GM21717 (cell line): ENCODE measurements around the gene TIMM44.
"Not testable (repeated sequence)": the region's sequence is repeated elsewhere in the genome, so short reads cannot be mapped to it uniquely, and the experiment has no call there.

Source experiments
- ATAC-seq: cut with Tn5 transposase; IDR thresholded peaks from one replicate; pipeline ENCODE4 v1.9.1; 2021; ENCODE audit warnings: mild to moderate bottlenecking, moderate library complexity; ENCODE audit not compliant: unreplicated experiment

TIMM44 gene

GRCh38 chr19:7953060-7953459, 9.6 kb upstream of the TIMM44 start:
- no peak for ATAC-seq

GRCh38 chr19:7947939-7948338, 4.5 kb upstream of the TIMM44 start:
- no peak for ATAC-seq

DNA sequence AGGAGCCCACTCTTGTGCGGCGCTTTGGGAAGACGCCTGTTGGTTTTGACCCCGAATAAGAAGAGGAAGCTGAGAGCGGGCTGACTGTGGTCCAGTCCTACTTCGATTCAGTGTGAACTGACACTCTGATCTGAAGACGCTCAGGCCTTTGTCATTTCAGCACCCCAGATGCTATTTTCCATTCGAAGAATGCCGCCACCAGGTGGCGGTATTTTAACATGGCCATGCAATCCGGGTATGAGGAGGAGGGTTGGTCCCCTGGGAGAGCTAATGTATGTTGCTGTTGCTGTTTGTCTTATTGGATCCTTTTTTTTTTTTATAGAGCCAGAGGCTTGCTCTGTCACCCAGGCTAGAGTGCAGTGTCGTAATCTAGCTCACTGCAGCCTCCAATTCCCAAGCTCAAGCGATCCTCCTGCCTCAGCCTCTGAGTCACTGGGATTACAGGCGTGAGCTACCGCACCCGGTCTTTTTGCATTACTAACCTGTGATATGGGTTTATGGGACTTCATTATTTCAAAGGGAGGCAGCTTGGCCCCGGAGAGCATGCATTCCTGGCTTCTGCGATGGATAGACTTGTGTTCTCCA, 803 bp upstream of the TIMM44 start:
- no peak for ATAC-seq

- ATAC-seq: peak; percentile 12
Observed at GRCh38 chr19:7942981-7943443, 454 bp downstream of the TIMM44 start.

DNA sequence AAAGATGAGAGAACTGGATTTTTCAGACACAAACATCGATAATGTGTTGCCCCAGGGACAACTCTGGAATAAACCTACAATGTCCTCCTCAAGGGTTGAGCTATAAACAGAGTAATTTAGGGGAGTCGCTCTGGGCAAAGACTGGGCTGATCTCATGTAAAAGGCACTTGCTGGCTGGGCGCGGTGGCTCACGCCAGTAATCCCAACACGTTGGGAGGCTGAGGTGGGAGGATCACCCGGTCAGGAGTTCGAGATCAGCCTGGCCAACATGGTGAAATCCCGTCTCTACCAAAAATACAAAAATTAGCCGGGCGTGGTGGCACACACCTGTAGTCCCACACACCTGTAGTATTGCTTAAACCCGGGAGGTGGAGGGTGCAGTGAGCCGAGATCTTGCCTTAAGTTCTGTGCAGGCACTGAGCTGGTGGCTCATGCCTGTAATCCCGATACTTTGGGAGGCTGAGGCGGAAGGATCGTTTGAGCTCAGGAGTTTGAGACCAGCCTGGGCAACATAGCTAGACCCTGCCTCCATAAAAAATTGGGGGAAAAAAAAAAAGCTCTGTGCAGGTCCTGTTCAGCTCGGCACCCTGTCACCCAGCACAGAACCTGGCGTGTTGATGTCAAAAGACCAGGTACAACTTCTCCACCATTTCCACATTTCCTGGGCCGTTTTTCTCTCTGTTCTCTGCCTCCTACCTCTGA, 1.4 kb downstream of the TIMM44 start:
- ATAC-seq: no peak

DNA sequence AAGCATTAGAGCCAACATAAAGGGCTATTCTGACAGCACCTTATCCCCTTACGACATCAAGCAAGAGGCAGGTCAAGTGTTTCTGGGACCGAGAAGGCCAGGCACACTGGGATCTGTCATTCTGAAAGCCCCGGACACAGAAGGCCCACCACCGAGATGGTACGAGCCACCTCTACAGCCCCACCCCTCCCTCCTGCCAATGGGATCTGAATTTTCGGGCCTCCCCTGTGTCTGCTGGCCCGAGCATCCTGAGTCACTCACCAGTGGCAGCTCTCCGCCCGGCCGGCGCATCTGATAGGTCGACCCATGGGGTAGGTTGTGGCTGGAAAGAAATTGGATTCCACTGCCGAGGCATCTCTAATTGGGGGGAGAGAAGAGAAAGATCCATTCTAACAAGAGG, 2.6 kb downstream of the TIMM44 start:
- ATAC-seq: no peak

DNA sequence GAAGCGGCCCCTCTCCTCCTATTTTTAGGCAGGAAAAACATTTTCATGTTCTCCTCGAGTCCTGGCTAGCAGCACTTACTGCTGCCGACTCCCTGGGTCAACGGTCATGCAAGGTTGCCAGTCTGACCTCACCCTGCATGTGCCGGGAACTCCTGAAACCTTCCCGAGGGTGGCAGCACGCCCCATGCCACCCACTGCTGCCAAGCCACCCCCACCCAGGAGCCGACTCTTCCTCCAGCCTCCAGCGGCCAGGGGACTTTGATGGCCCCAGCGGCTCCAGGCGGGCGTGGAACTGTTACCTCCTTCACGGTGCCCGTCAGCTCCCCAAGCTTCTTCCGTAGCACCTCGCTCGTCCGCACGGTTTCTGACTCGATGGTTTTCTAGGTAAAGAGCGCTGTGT, 8.7 kb downstream of the TIMM44 start:
- ATAC-seq: no peak

GRCh38 chr19:7933828-7934725, 9.4 kb downstream of the TIMM44 start:
- ATAC-seq: no peak

DNA sequence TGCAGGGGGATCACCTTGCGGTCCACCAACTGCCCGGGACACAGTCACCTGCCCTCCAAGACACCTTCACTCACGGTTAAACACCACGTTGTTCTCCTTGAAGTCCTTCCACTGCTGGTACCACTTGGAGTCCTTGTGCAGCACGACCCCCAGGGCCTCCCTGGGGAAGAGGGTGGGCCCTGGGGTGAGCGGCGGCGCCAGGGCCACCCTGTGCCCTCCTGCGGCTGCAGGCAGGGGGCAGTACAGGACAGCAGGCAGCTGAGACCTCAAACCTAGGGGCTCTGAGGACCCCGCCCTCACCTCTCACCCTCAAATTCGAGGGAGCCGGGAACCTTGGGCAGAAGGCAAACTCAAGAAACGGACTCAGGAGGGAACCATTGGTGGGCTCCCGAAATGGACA, 10.1 kb downstream of the TIMM44 start:
- ATAC-seq: no peak

DNA sequence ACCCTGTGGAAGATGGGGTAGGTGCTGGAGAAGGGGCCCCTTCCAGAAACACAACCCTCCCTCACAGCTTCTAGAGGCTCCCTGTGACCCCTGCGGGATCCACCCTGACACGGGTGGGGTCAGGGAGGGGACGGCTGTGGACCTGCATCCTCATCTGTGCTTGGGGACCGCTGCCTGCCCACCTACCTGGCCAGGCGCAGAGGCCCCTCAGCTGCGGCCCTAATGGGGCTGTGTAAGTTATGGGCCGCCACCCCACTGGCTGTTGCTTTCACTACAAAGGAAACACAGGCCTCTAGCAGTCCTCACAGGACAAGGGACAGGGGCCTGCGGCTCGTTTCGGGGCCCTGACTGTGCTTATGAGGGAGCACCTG, 10.6 kb downstream of the TIMM44 start:
- no peak for ATAC-seq

DNA sequence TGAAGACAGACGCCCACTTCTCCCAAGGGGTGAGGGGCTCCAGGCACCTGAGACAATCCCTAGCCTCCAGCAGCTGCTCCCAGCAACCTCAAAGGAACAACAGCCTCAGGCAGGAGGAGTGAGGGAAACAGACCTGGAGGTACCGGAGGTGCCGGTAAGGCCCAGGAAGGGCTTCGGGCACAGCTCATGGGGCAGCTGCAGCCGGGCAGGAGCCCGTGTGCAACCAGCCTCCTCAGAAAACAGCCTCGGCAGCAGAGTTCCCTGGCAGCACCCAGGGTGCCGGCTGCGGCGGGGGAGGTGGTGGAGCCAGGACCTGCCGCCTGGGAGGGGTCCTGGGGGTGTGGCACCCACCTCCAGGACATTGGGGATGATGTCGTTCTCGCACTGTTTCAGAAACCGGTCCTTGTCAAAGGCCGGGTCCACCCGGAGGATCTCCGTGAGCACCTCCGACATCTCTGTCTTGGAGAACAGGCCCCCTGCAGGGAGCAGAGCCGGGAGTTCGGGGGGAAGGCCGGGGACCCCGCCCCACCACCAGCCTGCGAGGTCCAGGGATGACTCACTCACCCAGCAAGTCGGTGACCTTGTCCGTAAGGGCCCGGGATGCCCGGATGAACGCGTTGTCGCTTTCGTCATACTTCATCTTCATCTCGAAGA, 11.1 kb downstream of the TIMM44 start:
- no peak for ATAC-seq

DNA sequence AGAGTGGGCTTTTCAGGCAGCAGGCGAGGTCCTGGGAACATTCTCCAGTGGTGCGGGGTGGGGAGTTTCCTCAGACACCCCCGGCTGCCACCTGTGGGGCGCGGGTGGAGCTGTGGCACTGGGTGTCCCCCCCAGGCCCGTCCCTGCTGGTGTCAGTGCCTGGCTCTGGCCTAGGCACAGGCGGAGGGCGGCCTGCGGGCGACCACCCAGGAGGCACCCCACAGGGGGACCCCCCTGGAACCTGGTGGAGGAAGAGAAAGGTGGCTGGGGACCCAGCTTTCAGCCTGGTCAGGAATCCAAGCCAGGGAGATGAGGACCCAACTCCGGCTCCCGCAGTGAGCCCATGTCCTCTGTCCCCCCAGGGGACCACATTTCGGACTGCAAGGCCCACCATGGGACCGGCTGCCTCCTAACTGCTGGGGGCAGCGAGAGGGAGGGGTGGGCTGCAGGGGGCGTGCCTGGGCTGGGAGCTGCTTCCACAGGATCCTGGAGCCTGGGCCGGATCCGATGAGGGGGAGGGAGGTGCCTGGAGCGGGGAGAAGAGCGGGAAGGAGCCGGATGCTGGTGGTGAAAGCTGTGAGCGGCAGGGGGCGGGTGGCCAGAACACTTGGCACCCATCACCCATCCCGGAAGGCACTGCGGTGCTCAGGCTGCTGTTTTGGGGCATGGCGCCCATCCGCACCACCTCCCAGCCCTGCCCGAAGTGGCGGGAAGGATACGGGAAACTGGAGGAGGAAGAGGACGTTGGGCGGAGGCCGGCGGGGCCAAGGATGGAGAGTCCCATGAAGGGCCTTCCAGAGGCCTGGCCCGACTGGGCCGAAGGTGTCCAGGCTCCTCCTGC, 12.0 kb downstream of the TIMM44 start:
- no peak for ATAC-seq

DNA sequence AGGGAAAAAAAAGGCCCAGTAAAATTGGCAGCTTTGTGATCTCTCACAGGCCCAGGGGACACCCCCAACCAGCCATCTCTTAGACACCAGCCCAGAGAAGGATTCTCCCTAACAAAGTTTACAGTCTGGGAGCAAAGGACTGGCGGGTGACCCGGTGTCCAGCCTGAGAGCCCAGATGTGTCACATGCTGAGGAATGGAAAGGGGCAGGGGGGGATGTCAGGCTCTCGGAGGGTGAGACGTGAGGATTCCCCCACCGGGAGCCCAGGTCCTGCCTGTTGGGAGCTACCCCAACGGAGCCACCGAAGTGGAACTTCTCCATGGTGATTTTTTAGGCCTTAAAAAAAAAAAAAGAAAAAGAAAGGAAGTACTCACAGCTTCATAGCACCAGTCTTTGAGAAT, 12.7 kb downstream of the TIMM44 start:
- no peak for ATAC-seq

- ATAC-seq: not testable (repeated sequence)
Observed at GRCh38 chr19:7930030-7930429, 13.4 kb downstream of the TIMM44 start.

- ATAC-seq: no peak
Observed at GRCh38 chr19:7928741-7929701, 14.4 kb downstream of the TIMM44 start.

DNA sequence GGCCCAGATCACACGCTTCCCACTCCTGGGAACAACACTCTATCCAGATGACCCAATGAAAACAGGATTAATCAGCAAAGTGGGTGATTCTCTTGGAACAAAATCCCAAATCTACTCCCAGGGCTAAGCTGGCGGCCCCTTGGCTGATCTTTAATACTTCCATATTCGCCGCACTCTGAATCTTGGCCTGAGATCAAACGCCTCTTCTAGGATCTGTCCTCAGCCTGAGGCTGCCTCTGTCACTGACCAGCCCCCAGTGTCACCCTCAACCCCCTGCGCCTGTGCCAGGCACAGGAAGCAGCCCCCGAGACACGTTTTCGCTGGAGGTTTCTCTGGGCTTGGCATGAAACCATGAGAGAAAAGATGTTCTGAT, 15.1 kb downstream of the TIMM44 start:
- no peak for ATAC-seq

DNA sequence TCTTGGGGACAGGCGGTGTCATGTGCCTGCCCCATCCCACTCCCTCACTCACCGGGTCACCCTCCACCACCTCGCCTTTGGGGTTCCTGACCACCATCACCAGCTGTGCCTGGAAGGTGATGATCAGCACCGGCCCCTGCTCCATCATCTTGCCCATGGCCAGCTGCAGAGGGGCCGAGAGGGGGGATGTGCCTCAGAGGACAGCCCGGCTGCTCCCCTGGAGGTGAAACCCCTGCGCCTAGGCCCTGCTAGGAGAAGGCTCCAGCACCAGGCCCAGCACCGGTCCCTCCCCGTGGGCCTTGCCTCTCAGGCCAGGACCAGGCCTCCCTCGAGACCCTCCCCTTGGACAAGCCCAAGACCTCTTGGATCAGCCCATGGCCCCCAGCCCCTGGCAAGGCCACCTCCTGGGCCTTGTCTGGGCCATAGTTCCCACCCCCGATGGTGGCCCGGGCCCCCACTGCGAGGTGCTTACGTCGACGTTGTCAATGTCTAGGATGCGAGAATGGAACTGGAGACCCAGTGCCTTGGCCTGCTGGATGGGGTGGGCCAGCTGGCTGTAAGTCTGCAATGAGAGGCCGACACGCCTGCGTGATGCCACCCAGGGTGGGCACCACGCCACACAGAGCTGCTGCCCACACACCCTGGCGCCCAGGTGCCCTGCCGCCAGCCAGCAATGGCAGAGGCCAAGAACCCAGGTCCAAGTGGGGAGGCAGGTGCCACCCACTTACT, 15.7 kb downstream of the TIMM44 start:
- ATAC-seq: no peak

DNA sequence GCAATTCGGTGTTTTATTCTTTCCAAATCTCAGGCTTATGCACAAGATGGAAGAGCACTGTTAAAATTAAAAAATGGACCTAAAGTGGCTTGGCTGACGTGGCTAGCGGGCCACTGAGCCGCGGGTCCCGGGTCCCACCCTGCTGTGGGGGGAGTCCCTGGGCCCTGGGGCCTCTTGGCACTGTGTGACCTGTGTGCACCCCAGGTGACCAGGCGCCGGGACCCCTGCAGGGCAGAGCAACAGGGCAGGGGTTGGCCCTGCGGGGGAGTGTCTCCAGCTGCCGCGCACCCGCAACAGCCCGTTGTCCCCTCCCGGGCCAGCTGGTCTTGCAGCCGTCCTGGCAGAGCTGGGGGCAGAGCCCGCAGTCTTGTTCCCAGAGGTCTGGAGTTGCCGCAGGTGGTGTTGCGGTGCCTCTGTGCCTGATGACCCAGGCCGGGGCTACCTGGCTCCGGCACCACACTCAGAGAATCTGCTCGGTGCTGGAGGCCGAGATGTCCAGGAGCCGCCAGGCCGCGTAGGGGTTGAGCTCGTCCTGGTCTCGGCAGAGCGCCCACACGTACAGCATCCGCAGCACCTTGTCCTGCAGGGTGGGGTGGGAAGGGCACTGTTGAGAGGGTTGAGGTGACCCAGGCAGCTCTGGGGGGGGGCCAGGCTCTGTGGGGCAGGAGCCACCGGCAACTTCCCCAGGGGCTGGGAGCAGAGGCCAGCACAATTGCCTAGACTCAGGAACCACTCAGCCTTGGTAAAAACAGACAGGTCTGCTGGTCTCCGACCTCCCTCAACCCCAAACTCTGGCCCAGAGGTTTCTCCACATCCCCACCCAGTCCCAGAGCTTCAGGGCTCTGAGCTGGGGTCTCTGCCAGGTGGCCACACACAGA, 16.5 kb downstream of the TIMM44 start:
- no peak for ATAC-seq
